Right cardiac atrium (tissue), 5 donors: ENCODE results near the gene LRMDA. TPM values are rescaled to one million over a fixed set of nuclear protein-coding genes. Genes with fewer than 3 reads are reported as not detected.

Source experiments
- ATAC-seq, 2 donors: fragments of 200-7000 bp; cut with Tn5 transposase; one replicate each; pipeline versions ENCODE4 v1.8.0 to v1.9.1; 2020; ENCODE audit warnings: moderate library complexity in 2 of 2, mild to moderate bottlenecking in 1 of 2
- DNase-seq, 3 donors: peaks; one replicate each; pipeline ENCODE4 v3.0.0-alpha.2; 2020
- H3K27ac ChIP-seq: one replicate; pipeline ENCODE4 v1.5.1; 2013; ENCODE audit warnings: mild to moderate bottlenecking, low read length, control low read depth, moderate library complexity
- H3K27me3 ChIP-seq: one replicate; pipeline ENCODE4 v1.6.1; 2013; ENCODE audit not compliant: control insufficient read depth, insufficient read depth
- H3K4me1 ChIP-seq: one replicate; pipeline ENCODE4 v1.6.1; 2013; ENCODE audit warnings: low read length; ENCODE audit not compliant: control insufficient read depth, insufficient read depth
- H3K4me3 ChIP-seq: one replicate; pipeline ENCODE4 v1.5.1; 2013; ENCODE audit warnings: low read length, control low read depth
- H3K9me3 ChIP-seq: one replicate; pipeline ENCODE4 v1.6.1; 2013; ENCODE audit warnings: low read length; ENCODE audit not compliant: control insufficient read depth
- WGBS: extraction: QIAGEN DNeasy Blood & Tissue Kit; methylation state at CpG from one replicate; pipeline ENCODE4 v1.1.7; 2013; 5-methylcytosine and 5-hydroxymethylcytosine counted together
- intact Hi-C, 4 donors: fragments of 100-400 bp; cut with DNase I; formaldehyde crosslinking; loops; one replicate each; pipeline versions ENCODE4 v1.11.0 to v1.14.0; 2022 to 2023
- polyA plus RNA-seq: library from polyadenylated mRNA; stranded (reverse); fragments of 200-250 nt; gene quantifications from one replicate; pipeline ENCODE4 v1.2.3, GENCODE V29; 2013
- total RNA-seq, 4 donors: library from RNA; stranded (reverse); fragmentation: NEBNext Ultra II Directional; extraction: Animal tissue kit (Norgen Biotek cat#: 25700); gene quantifications; one replicate each; pipeline ENCODE4 v1.2.1, GENCODE V29; 2021
- donor health status: healthy with polysubstance abuse.
- donor health status: DM: no; HTN: yes; CAD: no.
- donor health status: DM: no; HTN: no; CAD: no.
- donor health status: DM: no; HTN: yes; CAD: no; lungs with severe emphysema.
- donor health status: DM: yes; HTN: yes; CAD: no.

Gene LRMDA
- total and polyA plus RNA-seq, 5 donors, result 42.7 to 97.9 (median 48.8) TPM

GRCh38 chr10:75972491-75973276 is 541.3 kb downstream of the LRMDA start:
- H3K4me1 ChIP-seq, result no peaks in the 10 kb centered on the region
- H3K27ac ChIP-seq, result peak overlapping the region; percentile 55
- no peaks in the 10 kb centered on the region for H3K27me3 ChIP-seq
- WGBS, result 37% methylated on average over 6 of the region's 6 CpGs
- no peak overlapping the region for H3K4me3 ChIP-seq
- intact Hi-C loops, result no loop called here
- peak; percentile 48 to 59 for ATAC-seq
- H3K9me3 ChIP-seq, result no peaks in the 10 kb centered on the region
- DNase-seq, result peak in 1 of 3 donors; percentile 61

- DNase-seq, result no peak
- no peak for ATAC-seq
- H3K4me3 ChIP-seq, result no peak overlapping the region
- H3K4me1 ChIP-seq, result no peaks in the 10 kb centered on the region
- H3K9me3 ChIP-seq, result no peaks in the 10 kb centered on the region
- no peak overlapping the region for H3K27ac ChIP-seq
- H3K27me3 ChIP-seq, result no peaks in the 10 kb centered on the region
- intact Hi-C loops, result no loop called here
Observed at GRCh38 chr10:75974080-75974479, 542.7 kb downstream of the LRMDA start.

- intact Hi-C loops, result no loop called here
- 80% methylated on average over 3 of the region's 3 CpGs for WGBS
- DNase-seq (no peak), ATAC-seq (no peak)
- H3K27ac ChIP-seq, result no peak overlapping the region
- no peak overlapping the region for H3K4me3 ChIP-seq
- H3K4me1 ChIP-seq, result no peaks in the 10 kb centered on the region
- H3K27me3 ChIP-seq, result no peaks in the 10 kb centered on the region
- no peaks in the 10 kb centered on the region for H3K9me3 ChIP-seq
Observed at GRCh38 chr10:75976681-75977080, 545.3 kb downstream of the LRMDA start.

GRCh38 chr10:75977139-75977538 is 545.7 kb downstream of the LRMDA start:
- DNase-seq (no peak), ATAC-seq (no peak)
- intact Hi-C loops, result no loop called here
- Histone ChIP-seq H3K9me3 (no peaks in the 10 kb centered on the region), H3K27ac (no peak overlapping the region), H3K27me3 (no peaks in the 10 kb centered on the region), H3K4me1 (no peaks in the 10 kb centered on the region), H3K4me3 (no peak overlapping the region)
- WGBS, result 49% methylated on average over 4 of the region's 4 CpGs

GRCh38 chr10:75978213-75978612 is 546.8 kb downstream of the LRMDA start:
- Histone ChIP-seq H3K4me3 (no peak overlapping the region), H3K4me1 (no peaks in the 10 kb centered on the region), H3K9me3 (no peaks in the 10 kb centered on the region), H3K27ac (no peak overlapping the region), H3K27me3 (no peaks in the 10 kb centered on the region)
- intact Hi-C loops, result no loop called here
- ATAC-seq, result no peak
- no peak for DNase-seq
- 79% methylated on average over 4 of the region's 4 CpGs for WGBS

GRCh38 chr10:75980419-75981002 is 549.1 kb downstream of the LRMDA start:
- Histone ChIP-seq H3K4me1 (no peaks in the 10 kb centered on the region), H3K4me3 (no peak overlapping the region), H3K27me3 (no peaks in the 10 kb centered on the region), H3K9me3 (no peaks in the 10 kb centered on the region), H3K27ac (no peak overlapping the region)
- WGBS, result 89% methylated on average over 6 of the region's 6 CpGs
- DNase-seq (no peak), ATAC-seq (no peak)
- intact Hi-C loops, result no loop called here

- intact Hi-C loops, result no loop called here
- no peak for ATAC-seq
- H3K27ac ChIP-seq, result no peak overlapping the region
- peak in 2 of 3 donors; percentile 19 to 62 for DNase-seq
- H3K9me3 ChIP-seq, result no peaks in the 10 kb centered on the region
- H3K4me3 ChIP-seq, result no peak overlapping the region
- no peaks in the 10 kb centered on the region for H3K4me1 ChIP-seq
- H3K27me3 ChIP-seq, result no peaks in the 10 kb centered on the region
- WGBS, result 79% methylated on average over 5 of the region's 5 CpGs
Observed at GRCh38 chr10:75982611-75983369, 551.4 kb downstream of the LRMDA start.

GRCh38 chr10:75984067-75984466 is 552.6 kb downstream of the LRMDA start:
- Histone ChIP-seq H3K27ac (no peak overlapping the region), H3K4me1 (no peaks in the 10 kb centered on the region), H3K27me3 (no peaks in the 10 kb centered on the region), H3K4me3 (no peak overlapping the region), H3K9me3 (no peaks in the 10 kb centered on the region)
- ATAC-seq, result no peak
- DNase-seq, result no peak
- intact Hi-C loops, result no loop called here
- 93% methylated on average over 7 of the region's 7 CpGs for WGBS

GRCh38 chr10:75987616-75988015 is 556.2 kb downstream of the LRMDA start:
- H3K27me3 ChIP-seq, result no peaks in the 10 kb centered on the region
- no peak overlapping the region for H3K27ac ChIP-seq
- ATAC-seq (no peak), DNase-seq (no peak)
- no peak overlapping the region for H3K4me3 ChIP-seq
- H3K4me1 ChIP-seq, result no peaks in the 10 kb centered on the region
- WGBS, result 90% methylated on average over 1 of the region's 1 CpG
- intact Hi-C loops, result no loop called here
- no peaks in the 10 kb centered on the region for H3K9me3 ChIP-seq

- Histone ChIP-seq H3K4me1 (no peaks in the 10 kb centered on the region), H3K4me3 (no peak overlapping the region), H3K27me3 (no peaks in the 10 kb centered on the region), H3K9me3 (no peaks in the 10 kb centered on the region), H3K27ac (no peak overlapping the region)
- ATAC-seq (no peak), DNase-seq (no peak)
- intact Hi-C loops, result no loop called here
- WGBS, result 83% methylated on average over 9 of the region's 9 CpGs
Observed at GRCh38 chr10:75994357-75995040, 563.1 kb downstream of the LRMDA start.

GRCh38 chr10:75995041-75995430 is 563.6 kb downstream of the LRMDA start:
- intact Hi-C loops, result no loop called here
- Histone ChIP-seq H3K4me1 (no peaks in the 10 kb centered on the region), H3K27me3 (no peaks in the 10 kb centered on the region), H3K4me3 (no peak overlapping the region), H3K9me3 (no peaks in the 10 kb centered on the region), H3K27ac (no peak overlapping the region)
- ATAC-seq, result no peak
- WGBS, result 96% methylated on average over 1 of the region's 1 CpG
- no peak for DNase-seq
